NB4 (cell line): ENCODE measurements around the gene WNT2.

Experiments
- CTCF ChIP-seq: IDR thresholded peaks from one replicate; pipeline ENCODE4 v1.5.1; 2012; ENCODE audit warnings: low read depth, low read length
- POLR2A ChIP-seq: IDR thresholded peaks from 2 replicates; pipeline ENCODE4 v1.6.1; 2011; ENCODE audit warnings: mild to moderate bottlenecking; ENCODE audit not compliant: insufficient read length; ENCODE audit errors: extremely low read depth

- TF ChIP-seq POLR2A, result no peak
- no peak for TF ChIP-seq CTCF
These were observed 24.6 kb upstream of the WNT2 start for GRCh38 chr7:117347480-117347879.
